NCI-H345 treated with DMSO at 0.1 percent for 48 hours (cell line): ENCODE measurements around the gene SLC25A33.

ENCODE experiments used
- DNase-seq: peaks from one replicate; lab custom pipeline; 2025; ENCODE audit not compliant: unreplicated experiment; lab: John Stamatoyannopoulos, UW

The SLC25A33 gene

GRCh38 chr1:9586147-9586766, 47.0 kb downstream of the SLC25A33 start:
- DNase-seq = no peak

- DNase-seq = peak; percentile 78
These were observed 49.4 kb downstream of the SLC25A33 start, which contains the start of gene TMEM201 for GRCh38 chr1:9588551-9589143. Gene TMEM201, plus strand, starts transcription at chr1:9588911. Its CDS starts 20 bp downstream, at chr1:9588931.

GRCh38 chr1:9589144-9589718, 50.0 kb downstream of the SLC25A33 start:
- no peak for DNase-seq

- no peak for DNase-seq
These were observed 50.5 kb downstream of the SLC25A33 start for GRCh38 chr1:9589719-9590157.

- no peak for DNase-seq
These were observed 50.9 kb downstream of the SLC25A33 start for GRCh38 chr1:9590201-9590600.

- no peak for DNase-seq
These were observed 51.8 kb downstream of the SLC25A33 start for GRCh38 chr1:9590945-9591668.

- DNase-seq = no peak
These were observed 52.6 kb downstream of the SLC25A33 start for GRCh38 chr1:9591669-9592509.

GRCh38 chr1:9592510-9593075, 53.3 kb downstream of the SLC25A33 start:
- no peak for DNase-seq

GRCh38 chr1:9593147-9593491, 53.9 kb downstream of the SLC25A33 start:
- DNase-seq = no peak

- peak; percentile 22 for DNase-seq
These were observed 54.5 kb downstream of the SLC25A33 start for GRCh38 chr1:9593492-9594465.

GRCh38 chr1:9594471-9595155, 55.3 kb downstream of the SLC25A33 start:
- no peak for DNase-seq

- DNase-seq = no peak
These were observed 56.1 kb downstream of the SLC25A33 start for GRCh38 chr1:9595156-9595967.

GRCh38 chr1:9595968-9596340, 56.7 kb downstream of the SLC25A33 start:
- no peak for DNase-seq

GRCh38 chr1:9596415-9597123, 57.3 kb downstream of the SLC25A33 start:
- no peak for DNase-seq

GRCh38 chr1:9597361-9598315, 58.4 kb downstream of the SLC25A33 start:
- no peak for DNase-seq

GRCh38 chr1:9598316-9598700, 59.0 kb downstream of the SLC25A33 start:
- no peak for DNase-seq
